HepG2 (cell line): Measurements from ENCODE around the gene MICALL2. TPM values are rescaled to one million over a fixed set of nuclear protein-coding genes. Genes with fewer than 3 reads are reported as not detected.
A peak's percentile ranks its signal among the peaks of the same experiment; 100 is the strongest.

Source experiments
- ATAC-seq: fragments of 200-7000 bp; cut with Tn5 transposase; 3 replicates; pipeline ENCODE4 v1.9.1; 2020; ENCODE audit warnings: mild to moderate bottlenecking, moderate library complexity
- BruUV-seq: library from RNA; stranded (reverse); fragments of 400-500 nt; replicated peaks from 2 replicates; lab custom pipeline; 2021; lab: Mats Ljungman, UMichigan
- CTCF ChIA-PET: fragments of 300-600 bp; formaldehyde crosslinking; extraction: SDS; loops from one replicate; lab custom pipeline; 2021; ENCODE audit warnings: low total read pairs, inconsistent platforms, low intra/inter-chr PET ratio; lab: Yijun Ruan, JAX
- POLR2A ChIA-PET: fragments of 350-600 bp; sonication (Branson Sonifier 250); formaldehyde crosslinking; loops from one replicate; lab custom pipeline; 2020; ENCODE audit warnings: antibody characterized with exemption, inconsistent platforms; lab: Yijun Ruan, JAX
- DNase-seq: peaks from one replicate; pipeline ENCODE4 v3.0.0-alpha.2; 2015; ENCODE audit warnings: low spot score
- FAIRE-seq: peaks from 3 replicates; lab custom pipeline; 2011; peaks lifted over from hg19 to GRCh38; lab: Jason Lieb, UNC
- H2AFZ ChIP-seq: one replicate; pipeline ENCODE4 v1.6.1; 2011; ENCODE audit warnings: low read length, inconsistent platforms
- H3K27ac ChIP-seq: fragments of 300-600 bp; 3 replicates; pipeline ENCODE4 v1.8.0; 2011; ENCODE audit warnings: mixed run types, mild to moderate bottlenecking, mixed read lengths, low read length, inconsistent platforms; ENCODE audit not compliant: insufficient read depth; ENCODE audit errors: extremely low read length
- H3K27me3 ChIP-seq, 2 experiments: fragments of 200-600 bp in 1 of 2; 2 replicates in 1 of 2; 3 replicates in 1 of 2; pipeline versions ENCODE4 v1.6.0 to v1.8.0; 2011; ENCODE audit warnings: low read length in 2 of 2, mild to moderate bottlenecking in 2 of 2, moderate library complexity in 2 of 2, inconsistent platforms in 1 of 2; ENCODE audit not compliant: insufficient read depth in 2 of 2, control insufficient read depth in 1 of 2
- H3K36me3 ChIP-seq, 2 experiments: fragments of 200-600 bp in 1 of 2; replicated peaks in 1 of 2; 2 replicates in 1 of 2; 3 replicates in 1 of 2; pipeline versions ENCODE4 v1.5.1 to v1.8.0; 2011; ENCODE audit warnings: low read length in 2 of 2, inconsistent platforms in 1 of 2; ENCODE audit not compliant: insufficient read depth in 2 of 2, control insufficient read depth in 1 of 2
- H3K4me1 ChIP-seq: 2 replicates; pipeline ENCODE4 v1.5.1; 2012; ENCODE audit warnings: low read length, inconsistent platforms; ENCODE audit not compliant: insufficient read depth
- H3K4me2 ChIP-seq: 2 replicates; pipeline ENCODE4 v1.6.0; 2011; ENCODE audit warnings: low read depth, low read length, inconsistent platforms
- H3K4me3 ChIP-seq, 3 experiments: fragments of 200-600 bp in 1 of 3; sonication (generic), shearing (Covaris generic) in 1 of 3; replicated peaks in 1 of 3; 2 replicates each; pipeline ENCODE4 v1.5.1; 2011 to 2016; ENCODE audit warnings: low read length in 3 of 3, inconsistent platforms in 2 of 3, low read depth in 2 of 3, mild to moderate bottlenecking in 2 of 3, control low read depth in 1 of 3, mixed read lengths in 1 of 3; ENCODE audit not compliant: insufficient read depth in 1 of 3
- H3K79me2 ChIP-seq: one replicate; pipeline ENCODE4 v1.6.1; 2011; ENCODE audit warnings: low read length, inconsistent platforms; ENCODE audit not compliant: insufficient read depth
- H3K9ac ChIP-seq: 2 replicates; pipeline ENCODE4 v1.6.0; 2011; ENCODE audit warnings: mild to moderate bottlenecking, low read depth, low read length, inconsistent platforms; ENCODE audit not compliant: insufficient read depth
- H3K9me3 ChIP-seq: 2 replicates; pipeline ENCODE4 v1.5.1; 2012; ENCODE audit warnings: mild to moderate bottlenecking, low read length
- H4K20me1 ChIP-seq: 2 replicates; pipeline ENCODE4 v1.6.0; 2011; ENCODE audit warnings: inconsistent platforms, mild to moderate bottlenecking, low read length, moderate library complexity; ENCODE audit not compliant: insufficient read depth
- BHLHE40 ChIP-seq: IDR thresholded peaks from 2 replicates; pipeline ENCODE4 v1.6.1; 2011; ENCODE audit warnings: low read length, improper control_type of control experiment
- CCDC6 ChIP-seq: sonication (generic); formaldehyde crosslinking; IDR thresholded peaks from 2 replicates; pipeline ENCODE4 v1.8.1; 2022; ENCODE audit warnings: mild to moderate bottlenecking, missing genetic modification reagents, moderate library complexity
- CREB3 ChIP-seq: sonication (generic); formaldehyde crosslinking; IDR thresholded peaks from 2 replicates; pipeline ENCODE4 v1.5.0; 2020; ENCODE audit warnings: missing genetic modification reagents
- PCBP1 ChIP-seq: fragments of 200-400 bp; formaldehyde crosslinking; IDR thresholded peaks from 2 replicates; pipeline ENCODE4 v1.6.1; 2017; ENCODE audit warnings: mild to moderate bottlenecking, low read depth, low read length, borderline replicate concordance
- SETDB1 ChIP-seq: sonication (generic); formaldehyde crosslinking; IDR thresholded peaks from 2 replicates; pipeline ENCODE4 v1.5.1; 2020; ENCODE audit warnings: missing genetic modification reagents, mild to moderate bottlenecking, borderline replicate concordance
- WGBS: methylation state at CpG from one replicate; pipeline ENCODE4 v1.1.6; 2017; ENCODE audit warnings: low lambda C conversion rate; 5-methylcytosine and 5-hydroxymethylcytosine counted together
- in situ Hi-C: cut with HindIII; loops from 2 replicates; pipeline ENCODE4 v1.10.0; 2017; ENCODE audit warnings: low pct_unique_long_range_greater_than_20kb; ENCODE audit not compliant: extremely low pct_ligation_motif_present
- intact Hi-C: fragments of 100-400 bp; cut with micrococcal nuclease; formaldehyde crosslinking; loops from one replicate; pipeline ENCODE4 v1.10.0; 2022; ENCODE audit not compliant: unreplicated experiment
- polyA plus RNA-seq, 8 experiments: library from polyadenylated mRNA; depleted of rRNA in 3 of 8; stranded (reverse) in 7 of 8; unstranded in 1 of 8; fragments of >200 nt; fragmentation: Illumina TruSeq in 4 of 8; extraction: Trizol in 4 of 8; gene quantifications; 2 replicates each; pipeline versions ENCODE4 v1.2.1 to v1.2.3, GENCODE V29; 2011 to 2016; ENCODE audit warnings: low read depth in 4 of 8, missing spikeins in 1 of 8, mixed read lengths in 1 of 8; ENCODE audit not compliant: insufficient read depth in 1 of 8
- total RNA-seq, 5 experiments: library from RNA; depleted of rRNA; stranded (reverse); fragments of >200 nt; fragmentation: Illumina TruSeq; extraction: Trizol; gene quantifications; 2 replicates each; pipeline ENCODE4 v1.2.3, GENCODE V29; 2016; ENCODE audit warnings: low read depth in 1 of 5

Gene MICALL2
- total and polyA plus RNA-seq, 2 of the 13 experiments (the other 11 are each of a cell fraction or from before 2014, with no cell fraction given): 5.8 to 12.4 TPM

- 25% methylated on average over 12 of the region's 21 CpGs for WGBS
- Histone ChIP-seq H3K9ac (no peak overlapping the region), H2AFZ (no peak overlapping the region), H4K20me1 (no peaks in the 10 kb centered on the region), H3K27ac (no peak overlapping the region), H3K27me3 (peaks cover 10 to 70% of the 10 kb centered on the region in 2 experiments), H3K4me1 (no peaks in the 10 kb centered on the region), H3K4me2 (no peak overlapping the region), H3K9me3 (no peaks in the 10 kb centered on the region; the same call in 1 of the 2 replicates), H3K79me2 (no peaks in the 10 kb centered on the region), H3K36me3 (no peaks in the 10 kb centered on the region), H3K4me3 (no peak overlapping the region)
- in situ Hi-C loops (no loop called here), intact Hi-C loops (no loop called here)
- ATAC-seq (peak; percentile 36; the same call in 2 of the 3 replicates), FAIRE-seq (no peak), DNase-seq (no peak)
- no TSS peak for BruUV-seq
- TF ChIP-seq BHLHE40 (no peak), CCDC6 (CRISPR knock-in tag) (no peak), CREB3 (CRISPR knock-in tag) (no peak)
- CTCF ChIA-PET: no interaction called here
- POLR2A ChIA-PET: interaction anchor here (0.6 kb wide), 1 partner anchor 233 kb away, joined by 3 read pairs; no protein-coding TSS in a partner anchor
Measured at GRCh38 chr7:1404898-1405548, 54.2 kb downstream of the MICALL2 start.

- Histone ChIP-seq H3K4me3 (no peak overlapping the region), H3K4me1 (no peaks in the 10 kb centered on the region), H3K9me3 (no peaks in the 10 kb centered on the region; the same call in 1 of the 2 replicates), H2AFZ (no peak overlapping the region), H4K20me1 (no peaks in the 10 kb centered on the region), H3K27me3 (peaks cover 12 to 71% of the 10 kb centered on the region in 2 experiments), H3K79me2 (no peaks in the 10 kb centered on the region), H3K4me2 (no peak overlapping the region), H3K27ac (no peak overlapping the region), H3K36me3 (no peaks in the 10 kb centered on the region), H3K9ac (no peak overlapping the region)
- DNase-seq: no peak
- intact Hi-C loops (no loop called here), in situ Hi-C loops (no loop called here)
- ATAC-seq: no peak
- no TSS peak for BruUV-seq
- WGBS: 29% methylated on average over 4 of the region's 4 CpGs
- TF ChIP-seq PCBP1 (0 out of 2 replicates have a peak, but pooled peaks have one; percentile 56), SETDB1 (CRISPR knock-in tag) (no peak)
- ChIA-PET POLR2A (no interaction called here), CTCF (interaction anchor here (0.7 kb wide), 1 partner anchor 9 kb away, joined by 3 read pairs; no protein-coding TSS in a partner anchor)
- FAIRE-seq: no peak
Measured at GRCh38 chr7:1404460-1404809, 54.8 kb downstream of the MICALL2 start.
